Measurements from ENCODE around the gene FBXL7. TPM values are rescaled to one million over a fixed set of nuclear protein-coding genes. Genes with fewer than 3 reads are reported as not detected.
"Not testable (repeated sequence)": the region's sequence is repeated elsewhere in the genome, so short reads cannot be mapped to it uniquely, and the experiment has no call there.

The FBXL7 gene
- total RNA-seq, 2 experiments from 2014 or later, result not detected

GRCh38 chr5:15837551-15838289 lies 337.7 kb downstream of the FBXL7 start:
- Mint-ChIP-seq H3K9me3 (peaks cover 9% of the 10 kb centered on the region), H3K27ac (no peak overlapping the region), H3K27me3 (ENCODE audit: low read depth) (no peaks in the 10 kb centered on the region), H3K4me1 (ENCODE audit: low read depth) (no peaks in the 10 kb centered on the region), H3K36me3 (ENCODE audit: low read depth) (no peaks in the 10 kb centered on the region), H3K4me3 (no peak overlapping the region)
- intact Hi-C loops (cut with micrococcal nuclease), result no loop called here
- CTCF ChIA-PET, result no interaction called here
- DNase-seq, result no peak

DNA sequence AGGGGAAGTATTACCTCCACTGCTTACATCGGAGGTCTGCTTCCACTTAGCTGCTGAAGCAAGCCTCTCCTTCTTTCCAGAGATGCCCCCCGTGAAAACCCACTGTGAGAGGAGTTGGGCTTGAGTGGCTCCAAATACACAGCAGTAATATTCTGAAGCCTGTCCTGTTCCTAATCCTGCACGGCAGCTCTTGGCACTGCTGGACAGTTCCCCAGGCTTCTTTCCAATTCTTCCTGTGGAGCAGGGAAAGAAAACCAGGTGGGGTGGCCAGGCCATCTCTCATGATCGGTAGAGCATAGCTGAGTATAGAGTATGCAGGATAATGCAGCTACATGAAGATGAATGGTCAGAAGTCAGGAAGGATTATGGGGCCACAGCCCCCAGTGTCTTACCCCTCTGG lies 344.3 kb downstream of the FBXL7 start:
- Mint-ChIP-seq H3K4me1 (ENCODE audit: low read depth) (no peaks in the 10 kb centered on the region), H3K27ac (no peak overlapping the region), H3K4me3 (no peak overlapping the region), H3K27me3 (ENCODE audit: low read depth) (no peaks in the 10 kb centered on the region), H3K9me3 (peaks cover 15% of the 10 kb centered on the region), H3K36me3 (ENCODE audit: low read depth) (no peaks in the 10 kb centered on the region)
- intact Hi-C loops (cut with micrococcal nuclease), result no loop called here
- CTCF ChIA-PET, result no interaction called here
- no peak for DNase-seq

- no peak for DNase-seq
- Mint-ChIP-seq H3K9me3 (peaks cover 15% of the 10 kb centered on the region), H3K4me3 (no peak overlapping the region), H3K4me1 (ENCODE audit: low read depth) (no peaks in the 10 kb centered on the region), H3K27me3 (ENCODE audit: low read depth) (no peaks in the 10 kb centered on the region), H3K36me3 (ENCODE audit: low read depth) (no peaks in the 10 kb centered on the region), H3K27ac (no peak overlapping the region)
- intact Hi-C loops (cut with micrococcal nuclease), result no loop called here
- CTCF ChIA-PET, result no interaction called here
These were observed 344.9 kb downstream of the FBXL7 start for GRCh38 chr5:15844871-15845270.

DNA sequence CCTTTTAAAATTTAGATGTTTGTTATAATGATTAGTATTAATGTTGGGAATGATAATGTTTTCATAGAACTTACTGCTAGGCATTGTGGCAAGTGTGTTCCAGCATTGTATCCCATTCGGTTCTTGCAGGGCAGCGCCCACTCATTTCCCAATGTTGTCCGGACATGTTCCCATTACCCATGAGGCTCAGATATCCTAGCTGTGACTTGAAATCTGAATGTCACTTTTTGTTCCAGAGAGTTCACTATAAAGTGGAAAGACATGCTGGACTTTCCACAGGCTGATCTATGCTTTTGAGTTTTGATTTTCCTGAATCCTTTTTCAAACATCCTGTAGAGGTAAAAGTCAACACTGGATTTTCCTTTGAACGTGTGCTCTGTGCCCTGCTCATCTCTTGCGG lies 350.6 kb downstream of the FBXL7 start:
- no peak for DNase-seq
- peaks cover 3% of the 10 kb centered on the region for H3K27me3 Mint-ChIP-seq (ENCODE audit: low read depth)
- CTCF ChIA-PET, result no interaction called here
- no peaks in the 10 kb centered on the region for H3K36me3 Mint-ChIP-seq (ENCODE audit: low read depth)
- intact Hi-C loops (cut with micrococcal nuclease), result no loop called here
- H3K4me1 Mint-ChIP-seq (ENCODE audit: low read depth), result no peaks in the 10 kb centered on the region
- H3K27ac Mint-ChIP-seq, result no peak overlapping the region
- no peak overlapping the region for H3K4me3 Mint-ChIP-seq
- H3K9me3 Mint-ChIP-seq, result peaks cover 6% of the 10 kb centered on the region

GRCh38 chr5:15850939-15851341 lies 351.0 kb downstream of the FBXL7 start:
- Mint-ChIP-seq H3K27me3 (ENCODE audit: low read depth) (peaks cover 3% of the 10 kb centered on the region), H3K27ac (no peak overlapping the region), H3K9me3 (peaks cover 8% of the 10 kb centered on the region), H3K4me1 (ENCODE audit: low read depth) (no peaks in the 10 kb centered on the region), H3K36me3 (ENCODE audit: low read depth) (no peaks in the 10 kb centered on the region), H3K4me3 (no peak overlapping the region)
- CTCF ChIA-PET, result no interaction called here
- intact Hi-C loops (cut with micrococcal nuclease), result no loop called here
- no peak for DNase-seq

GRCh38 chr5:15852217-15852616 lies 352.2 kb downstream of the FBXL7 start:
- Mint-ChIP-seq H3K27ac (no peak overlapping the region), H3K27me3 (ENCODE audit: low read depth) (peaks cover 3% of the 10 kb centered on the region), H3K4me3 (no peak overlapping the region), H3K4me1 (ENCODE audit: low read depth) (no peaks in the 10 kb centered on the region), H3K9me3 (peaks cover 7% of the 10 kb centered on the region), H3K36me3 (ENCODE audit: low read depth) (no peaks in the 10 kb centered on the region)
- CTCF ChIA-PET, result no interaction called here
- DNase-seq, result no peak
- intact Hi-C loops (cut with micrococcal nuclease), result no loop called here

DNA sequence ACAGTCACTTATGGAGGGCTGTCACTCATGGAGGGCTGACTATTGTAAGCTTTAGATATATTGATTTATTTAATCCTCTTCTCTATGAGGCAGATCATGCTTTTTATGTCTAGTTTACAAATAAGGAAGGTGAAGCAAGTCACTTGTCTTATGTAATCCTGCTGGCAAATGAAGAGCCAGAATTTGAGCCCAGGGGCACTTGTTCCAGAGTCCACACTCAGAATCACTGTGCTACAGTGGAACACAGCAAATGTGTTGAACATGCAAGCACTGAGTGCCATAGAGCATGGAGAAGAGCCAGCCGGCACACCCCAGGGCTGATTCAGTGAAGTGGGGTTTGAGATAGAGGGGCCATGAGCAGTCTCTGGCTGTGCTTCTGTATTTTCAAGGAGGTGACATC lies 353.0 kb downstream of the FBXL7 start:
- no peak for DNase-seq
- Mint-ChIP-seq H3K27ac (no peak overlapping the region), H3K4me1 (ENCODE audit: low read depth) (no peaks in the 10 kb centered on the region), H3K27me3 (ENCODE audit: low read depth) (peaks cover 3% of the 10 kb centered on the region), H3K4me3 (no peak overlapping the region), H3K36me3 (ENCODE audit: low read depth) (no peaks in the 10 kb centered on the region), H3K9me3 (peaks cover 7% of the 10 kb centered on the region)
- intact Hi-C loops (cut with micrococcal nuclease), result no loop called here
- CTCF ChIA-PET, result no interaction called here

DNA sequence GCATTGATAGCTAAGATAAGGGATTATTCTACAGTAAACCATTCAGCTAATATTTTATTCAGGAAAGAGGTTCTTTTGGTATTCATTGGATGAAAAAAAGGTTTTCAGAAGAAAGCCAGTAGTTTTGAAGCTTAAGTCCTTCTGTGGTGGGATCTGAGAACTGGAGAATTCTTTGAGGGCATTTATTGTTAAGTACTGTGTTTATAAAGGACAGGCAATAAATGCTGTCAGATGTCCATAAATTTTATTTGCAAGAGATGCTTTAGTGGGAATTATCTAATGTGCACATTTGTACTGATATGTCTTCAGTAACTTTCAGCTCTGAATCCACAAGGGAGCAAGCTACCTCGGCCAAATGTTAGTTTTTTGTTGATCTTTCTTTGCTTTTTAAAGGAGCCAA lies 358.3 kb downstream of the FBXL7 start:
- H3K4me1 Mint-ChIP-seq (ENCODE audit: low read depth), result no peaks in the 10 kb centered on the region
- H3K36me3 Mint-ChIP-seq (ENCODE audit: low read depth), result no peaks in the 10 kb centered on the region
- H3K9me3 Mint-ChIP-seq, result peaks cover 7% of the 10 kb centered on the region
- CTCF ChIA-PET, result no interaction called here
- H3K4me3 Mint-ChIP-seq, result no peak overlapping the region
- intact Hi-C loops (cut with micrococcal nuclease), result no loop called here
- no peaks in the 10 kb centered on the region for H3K27me3 Mint-ChIP-seq (ENCODE audit: low read depth)
- no peak overlapping the region for H3K27ac Mint-ChIP-seq
- DNase-seq, result no peak

- CTCF ChIA-PET, result no interaction called here
- intact Hi-C loops (cut with micrococcal nuclease), result no loop called here
- H3K27ac Mint-ChIP-seq, result no peak overlapping the region
- DNase-seq, result no peak
- peaks cover 1% of the 10 kb centered on the region for H3K9me3 Mint-ChIP-seq
- H3K4me3 Mint-ChIP-seq, result no peak overlapping the region
- no peaks in the 10 kb centered on the region for H3K4me1 Mint-ChIP-seq (ENCODE audit: low read depth)
- no peaks in the 10 kb centered on the region for H3K27me3 Mint-ChIP-seq (ENCODE audit: low read depth)
- no peaks in the 10 kb centered on the region for H3K36me3 Mint-ChIP-seq (ENCODE audit: low read depth)
These were observed 364.7 kb downstream of the FBXL7 start for GRCh38 chr5:15864536-15865215.

- H3K27ac Mint-ChIP-seq; DNase-seq; H3K4me1 Mint-ChIP-seq (ENCODE audit: low read depth); H3K4me3 Mint-ChIP-seq; H3K27me3 Mint-ChIP-seq (ENCODE audit: low read depth); CTCF ChIA-PET; intact Hi-C loops (cut with micrococcal nuclease); H3K36me3 Mint-ChIP-seq (ENCODE audit: low read depth): not testable (repeated sequence)
- H3K9me3 Mint-ChIP-seq, result peaks cover 22% of the 10 kb centered on the region
These were observed 372.3 kb downstream of the FBXL7 start for GRCh38 chr5:15872259-15872658.

DNA sequence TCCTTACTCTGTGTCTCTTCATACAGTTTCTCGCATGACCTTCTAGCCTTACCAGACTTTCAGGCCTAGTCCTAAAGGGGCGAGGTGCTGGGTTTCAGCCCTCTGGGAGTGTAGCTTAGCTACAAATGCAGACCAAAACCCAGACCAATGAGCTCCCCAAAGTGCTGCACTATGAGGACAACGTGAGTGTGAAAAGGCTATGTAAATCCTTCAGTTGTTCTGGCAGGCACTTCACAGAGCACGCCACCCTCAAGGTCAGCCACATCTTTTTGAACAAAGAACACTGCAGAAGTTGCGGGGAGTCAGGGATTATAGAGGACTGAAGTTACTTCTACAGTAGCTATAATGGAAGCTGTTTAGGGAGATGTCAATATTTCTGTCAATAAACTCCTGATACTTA lies 377.9 kb downstream of the FBXL7 start:
- Mint-ChIP-seq H3K9me3 (peaks cover 8% of the 10 kb centered on the region), H3K27me3 (ENCODE audit: low read depth) (no peaks in the 10 kb centered on the region), H3K36me3 (ENCODE audit: low read depth) (no peaks in the 10 kb centered on the region), H3K4me1 (ENCODE audit: low read depth) (no peaks in the 10 kb centered on the region), H3K4me3 (no peak overlapping the region), H3K27ac (no peak overlapping the region)
- no peak for DNase-seq
- CTCF ChIA-PET, result no interaction called here
- intact Hi-C loops (cut with micrococcal nuclease), result no loop called here

DNA sequence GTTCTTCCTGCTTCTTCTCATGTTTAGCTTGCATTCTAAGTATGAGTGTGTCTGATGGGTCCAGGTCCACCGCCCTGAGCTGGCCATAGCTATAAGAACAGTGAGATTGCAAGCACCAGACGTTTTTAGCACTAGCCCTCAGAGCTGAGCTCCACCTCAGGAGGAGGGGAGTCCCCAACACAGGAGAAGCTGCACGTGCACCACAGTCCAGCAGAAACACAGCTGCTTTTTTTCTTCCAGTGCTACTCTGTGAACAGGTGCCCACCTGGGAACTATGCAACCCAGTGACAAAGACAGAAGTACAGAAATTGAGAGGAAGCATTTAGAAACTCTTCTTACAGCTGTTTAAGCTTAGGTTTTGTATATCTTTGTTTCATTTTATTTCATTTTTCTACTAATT lies 380.2 kb downstream of the FBXL7 start:
- H3K4me1 Mint-ChIP-seq (ENCODE audit: low read depth), result no peaks in the 10 kb centered on the region
- CTCF ChIA-PET, result interaction anchor here (0.7 kb wide), 1 partner anchor 49 kb away, joined by 4 read pairs; no protein-coding TSS in a partner anchor

DNA sequence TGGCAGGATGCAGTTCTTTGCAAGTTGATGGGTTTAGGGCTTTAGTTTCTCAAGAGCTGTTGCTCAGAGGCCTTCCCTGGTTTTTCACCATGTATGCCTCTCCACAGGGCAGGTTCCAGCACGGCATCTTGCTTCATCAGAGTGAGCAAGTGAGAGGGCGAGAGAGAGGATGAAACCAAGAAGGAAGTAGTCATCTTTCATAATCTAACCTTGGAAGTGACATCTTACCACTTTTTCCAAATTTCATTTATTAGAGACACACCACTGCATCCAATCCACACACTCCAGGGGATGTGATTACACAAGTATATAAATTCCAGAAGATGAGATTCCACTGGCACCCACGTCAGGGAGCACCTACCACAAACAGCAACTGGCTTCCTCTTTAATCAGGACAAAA lies 385.2 kb downstream of the FBXL7 start:
- DNase-seq, result no peak
- intact Hi-C loops (cut with micrococcal nuclease), result no loop called here
- Mint-ChIP-seq H3K36me3 (ENCODE audit: low read depth) (no peaks in the 10 kb centered on the region), H3K27me3 (ENCODE audit: low read depth) (no peaks in the 10 kb centered on the region), H3K27ac (no peak overlapping the region), H3K9me3 (peaks cover 3% of the 10 kb centered on the region), H3K4me3 (no peak overlapping the region), H3K4me1 (ENCODE audit: low read depth) (no peaks in the 10 kb centered on the region)
- CTCF ChIA-PET, result no interaction called here

More for the DNA sequence above, 380.2 kb downstream of the FBXL7 start:
- no peaks in the 10 kb centered on the region for H3K27me3 Mint-ChIP-seq (ENCODE audit: low read depth)
- no peak overlapping the region for H3K27ac Mint-ChIP-seq
- H3K36me3 Mint-ChIP-seq (ENCODE audit: low read depth), result no peaks in the 10 kb centered on the region
- DNase-seq, result no peak
- H3K4me3 Mint-ChIP-seq, result no peak overlapping the region
- H3K9me3 Mint-ChIP-seq, result peaks cover 4% of the 10 kb centered on the region
- intact Hi-C loops (cut with micrococcal nuclease), result no loop called here
